ENCODE results near the gene KLK7. TPM values are rescaled to one million over a fixed set of nuclear protein-coding genes. Genes with fewer than 3 reads are reported as not detected.

KLK7 gene
- total and polyA plus RNA-seq, 2 donors (not counting 3 experiments of a cell fraction or from before 2014, with no cell fraction given) = not detected

DNA sequence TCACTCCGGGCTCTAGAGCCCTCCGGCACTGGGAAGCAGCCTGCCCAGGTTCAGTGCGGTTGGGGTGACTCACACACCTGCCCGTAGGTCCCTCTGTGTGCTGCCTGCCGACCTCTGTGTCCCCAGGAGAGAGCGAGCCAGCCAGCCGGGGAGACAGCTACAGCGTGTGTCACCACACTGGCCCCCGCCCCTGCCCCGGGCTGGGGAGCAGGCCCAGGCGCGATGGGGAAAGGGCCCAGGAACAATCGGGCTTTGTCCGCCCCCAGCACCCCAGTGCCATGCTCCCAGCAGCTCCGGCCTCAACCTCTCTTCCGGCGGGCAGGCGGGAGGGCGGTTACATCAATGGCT lies 14.3 kb downstream of the KLK7 start, which contains the start of gene KLK6:
TSS of gene KLK6 (minus strand) at position 179 of the 348 bp plus-strand sequence. CDS start 1,487 bp downstream, outside the sequence.
- H3K4me1 ChIP-seq (ENCODE audit: control insufficient read depth, extremely low read depth, insufficient read depth, low read length) = no peaks in the 10 kb centered on the region
- dilution Hi-C loops (cut with MboI; ENCODE audit: extremely low pct_ligation_motif_present, low sequenced_read_pairs) (no loop called here), intact Hi-C loops (cut with micrococcal nuclease) (no loop called here)
- no peak within 1 kb of the TSS for H3K4me2 ChIP-seq (ENCODE audit: insufficient read depth, low read length)
- H3K27ac ChIP-seq (ENCODE audit: insufficient read depth, low read depth, low read length) = no peak within 1 kb of the TSS
- no peak within 1 kb of the TSS for H2AFZ ChIP-seq (ENCODE audit: low read depth, low read length)
- POLR2A ChIA-PET = no interaction called here
- CTCF ChIA-PET = interaction anchor here (1.0 kb wide), 1 partner anchor 48 kb away, joined by 3 read pairs; no protein-coding TSS in a partner anchor
- no peaks in the 10 kb centered on the region for H3K9me3 ChIP-seq (replicated peaks; ENCODE audit: control insufficient read depth, insufficient read depth, low read length)
- H4K20me1 ChIP-seq (replicated peaks; ENCODE audit: control insufficient read depth, extremely low read depth, insufficient read depth, low read length) = no peaks in the 10 kb centered on the region
- TF ChIP-seq POLR2A (IDR thresholded peaks at IDR 0.05; ENCODE audit: low read depth, low read length) (no peak), JUN (IDR thresholded peaks at IDR 0.05; ENCODE audit: borderline replicate concordance, insufficient read depth, insufficient read length, low read depth) (no peak), EZH2 (IDR thresholded peaks at IDR 0.05; ENCODE audit: borderline replicate concordance, low read depth, low read length, severe bottlenecking) (no peak), MYC (IDR thresholded peaks at IDR 0.05; ENCODE audit: low read depth, low read length) (no peak), GATA2 (IDR thresholded peaks at IDR 0.05; ENCODE audit: insufficient read depth, insufficient read length, low read depth, low read length) (no peak), POLR2AphosphoS5 (IDR thresholded peaks at IDR 0.05; ENCODE audit: insufficient read depth, low read depth, low read length) (no peak), FOS (IDR thresholded peaks at IDR 0.05; ENCODE audit: borderline replicate concordance, insufficient read depth, low read length) (no peak)
- TF ChIP-seq, protein P1, sequence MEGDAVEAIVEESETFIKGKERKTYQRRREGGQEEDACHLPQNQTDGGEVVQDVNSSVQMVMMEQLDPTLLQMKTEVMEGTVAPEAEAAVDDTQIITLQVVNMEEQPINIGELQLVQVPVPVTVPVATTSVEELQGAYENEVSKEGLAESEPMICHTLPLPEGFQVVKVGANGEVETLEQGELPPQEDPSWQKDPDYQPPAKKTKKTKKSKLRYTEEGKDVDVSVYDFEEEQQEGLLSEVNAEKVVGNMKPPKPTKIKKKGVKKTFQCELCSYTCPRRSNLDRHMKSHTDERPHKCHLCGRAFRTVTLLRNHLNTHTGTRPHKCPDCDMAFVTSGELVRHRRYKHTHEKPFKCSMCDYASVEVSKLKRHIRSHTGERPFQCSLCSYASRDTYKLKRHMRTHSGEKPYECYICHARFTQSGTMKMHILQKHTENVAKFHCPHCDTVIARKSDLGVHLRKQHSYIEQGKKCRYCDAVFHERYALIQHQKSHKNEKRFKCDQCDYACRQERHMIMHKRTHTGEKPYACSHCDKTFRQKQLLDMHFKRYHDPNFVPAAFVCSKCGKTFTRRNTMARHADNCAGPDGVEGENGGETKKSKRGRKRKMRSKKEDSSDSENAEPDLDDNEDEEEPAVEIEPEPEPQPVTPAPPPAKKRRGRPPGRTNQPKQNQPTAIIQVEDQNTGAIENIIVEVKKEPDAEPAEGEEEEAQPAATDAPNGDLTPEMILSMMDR (IDR thresholded peaks at IDR 0.05; ENCODE audit: extremely low read depth in 1 of 2, insufficient read depth in 1 of 2, low read depth in 1 of 2, low read length in 2 of 2) = no peak
- TF ChIP-seq, protein P2, sequence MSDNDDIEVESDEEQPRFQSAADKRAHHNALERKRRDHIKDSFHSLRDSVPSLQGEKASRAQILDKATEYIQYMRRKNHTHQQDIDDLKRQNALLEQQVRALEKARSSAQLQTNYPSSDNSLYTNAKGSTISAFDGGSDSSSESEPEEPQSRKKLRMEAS (IDR thresholded peaks at IDR 0.05; ENCODE audit: insufficient read depth, insufficient read length) = no peak
- no peaks in the 10 kb centered on the region for H3K27me3 ChIP-seq (ENCODE audit: control insufficient read depth in 2 of 2, insufficient read depth in 2 of 2, low read length in 2 of 2)
- no peaks in the 10 kb centered on the region for H3K36me3 ChIP-seq (ENCODE audit: control insufficient read depth in 2 of 2, extremely low read depth in 1 of 2, insufficient read depth in 2 of 2, low read length in 2 of 2)
- FAIRE-seq (no peak), DNase-seq (ENCODE audit: low read depth, low spot score) (no peak)
- H3K9me1 ChIP-seq (replicated peaks; ENCODE audit: control insufficient read depth, extremely low read depth, insufficient read depth, low read length) = no peaks in the 10 kb centered on the region
- no TSS peak for BruUV-seq (replicated peaks)
- H3K79me2 ChIP-seq (ENCODE audit: control insufficient read depth, insufficient read depth, low read length) = no peaks in the 10 kb centered on the region
- no peak within 1 kb of the TSS for H3K4me3 ChIP-seq (replicated peaks in 1 of 3; ENCODE audit: insufficient read depth in 1 of 3, low read depth in 1 of 3, low read length in 3 of 3)
- no peak within 1 kb of the TSS for H3K9ac ChIP-seq (replicated peaks; ENCODE audit: extremely low read depth, insufficient read depth, low read length)

Data from endothelial cell of umbilical vein (primary cell).